LNCAP (cell line): Measurements from ENCODE around the gene ATG16L2.

Experiments used
- TF ChIP-seq, protein P1 (sequence below): fragments of 450-650 bp; IDR thresholded peaks from 2 replicates; pipeline ENCODE4 v1.5.1; 2017; ENCODE audit warnings: mild to moderate bottlenecking

The ATG16L2 gene

GRCh38 chr11:72781063-72781312, 33.2 kb upstream of the ATG16L2 start:
- TF ChIP-seq, protein P1, sequence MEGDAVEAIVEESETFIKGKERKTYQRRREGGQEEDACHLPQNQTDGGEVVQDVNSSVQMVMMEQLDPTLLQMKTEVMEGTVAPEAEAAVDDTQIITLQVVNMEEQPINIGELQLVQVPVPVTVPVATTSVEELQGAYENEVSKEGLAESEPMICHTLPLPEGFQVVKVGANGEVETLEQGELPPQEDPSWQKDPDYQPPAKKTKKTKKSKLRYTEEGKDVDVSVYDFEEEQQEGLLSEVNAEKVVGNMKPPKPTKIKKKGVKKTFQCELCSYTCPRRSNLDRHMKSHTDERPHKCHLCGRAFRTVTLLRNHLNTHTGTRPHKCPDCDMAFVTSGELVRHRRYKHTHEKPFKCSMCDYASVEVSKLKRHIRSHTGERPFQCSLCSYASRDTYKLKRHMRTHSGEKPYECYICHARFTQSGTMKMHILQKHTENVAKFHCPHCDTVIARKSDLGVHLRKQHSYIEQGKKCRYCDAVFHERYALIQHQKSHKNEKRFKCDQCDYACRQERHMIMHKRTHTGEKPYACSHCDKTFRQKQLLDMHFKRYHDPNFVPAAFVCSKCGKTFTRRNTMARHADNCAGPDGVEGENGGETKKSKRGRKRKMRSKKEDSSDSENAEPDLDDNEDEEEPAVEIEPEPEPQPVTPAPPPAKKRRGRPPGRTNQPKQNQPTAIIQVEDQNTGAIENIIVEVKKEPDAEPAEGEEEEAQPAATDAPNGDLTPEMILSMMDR = no peak

DNA sequence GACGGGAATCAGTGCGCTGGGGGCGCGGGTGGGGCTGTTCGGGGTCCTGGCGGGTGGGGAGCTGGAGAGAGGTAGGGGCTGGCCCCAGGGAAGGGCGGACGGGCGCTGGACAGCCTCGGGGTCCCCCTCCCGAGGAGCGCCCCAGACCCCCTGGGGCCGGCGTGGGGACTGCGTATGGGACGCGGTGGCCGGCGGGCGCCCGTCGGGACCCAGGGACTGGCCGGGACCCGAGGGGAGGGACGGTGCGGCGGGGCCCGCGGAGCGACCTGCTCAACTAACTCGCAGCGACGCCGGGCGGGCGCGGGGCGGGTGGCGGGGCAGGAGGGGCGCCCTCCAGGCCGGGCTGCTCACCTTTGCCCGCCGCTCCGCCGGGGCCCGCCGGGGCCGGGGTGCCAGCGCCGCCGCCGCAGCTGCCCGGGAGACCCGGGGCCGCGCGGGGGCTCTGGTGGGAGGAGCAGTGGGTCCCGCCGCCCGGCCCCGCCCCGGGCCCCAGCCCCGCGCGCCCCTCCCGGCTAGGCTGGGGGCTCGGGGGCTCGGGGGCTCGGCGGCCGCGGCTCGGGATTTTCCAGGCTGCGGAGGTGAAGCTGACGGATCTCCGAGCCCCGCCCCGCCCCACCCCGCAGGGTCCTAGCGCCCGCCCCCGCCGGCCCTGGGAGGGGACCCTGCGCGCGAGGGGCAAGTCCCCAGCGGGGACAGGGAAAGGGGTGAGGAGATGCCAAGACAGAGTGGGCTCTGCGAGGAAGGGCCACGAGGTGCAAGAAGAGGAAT, 32.7 kb upstream of the ATG16L2 start:
- TF ChIP-seq, protein P1 = no peak

GRCh38 chr11:72782081-72782920, 31.9 kb upstream of the ATG16L2 start:
- TF ChIP-seq, protein P1 = no peak

- TF ChIP-seq, protein P1 = no peak
These were observed 30.9 kb upstream of the ATG16L2 start for GRCh38 chr11:72783144-72783905.

DNA sequence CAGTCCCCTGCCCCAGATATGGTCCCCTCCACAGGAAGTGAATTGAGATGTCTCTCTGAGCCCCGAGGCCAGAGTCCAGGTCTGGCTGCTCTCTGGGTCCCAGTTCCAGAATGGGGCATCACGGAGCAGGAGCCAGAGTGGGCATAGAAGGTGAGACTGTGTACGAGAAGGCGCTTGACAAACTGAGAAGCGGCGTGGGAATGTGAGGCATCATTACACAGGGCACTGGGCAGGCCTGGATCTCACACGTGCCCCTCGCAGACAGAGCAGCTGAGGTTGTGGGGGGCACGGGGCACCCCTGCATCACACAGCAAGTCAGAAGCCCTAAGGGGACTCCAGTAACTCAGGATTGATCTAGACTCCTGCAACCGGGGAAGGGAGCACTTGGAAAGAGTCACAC, 29.5 kb upstream of the ATG16L2 start:
- TF ChIP-seq, protein P1 = no peak

DNA sequence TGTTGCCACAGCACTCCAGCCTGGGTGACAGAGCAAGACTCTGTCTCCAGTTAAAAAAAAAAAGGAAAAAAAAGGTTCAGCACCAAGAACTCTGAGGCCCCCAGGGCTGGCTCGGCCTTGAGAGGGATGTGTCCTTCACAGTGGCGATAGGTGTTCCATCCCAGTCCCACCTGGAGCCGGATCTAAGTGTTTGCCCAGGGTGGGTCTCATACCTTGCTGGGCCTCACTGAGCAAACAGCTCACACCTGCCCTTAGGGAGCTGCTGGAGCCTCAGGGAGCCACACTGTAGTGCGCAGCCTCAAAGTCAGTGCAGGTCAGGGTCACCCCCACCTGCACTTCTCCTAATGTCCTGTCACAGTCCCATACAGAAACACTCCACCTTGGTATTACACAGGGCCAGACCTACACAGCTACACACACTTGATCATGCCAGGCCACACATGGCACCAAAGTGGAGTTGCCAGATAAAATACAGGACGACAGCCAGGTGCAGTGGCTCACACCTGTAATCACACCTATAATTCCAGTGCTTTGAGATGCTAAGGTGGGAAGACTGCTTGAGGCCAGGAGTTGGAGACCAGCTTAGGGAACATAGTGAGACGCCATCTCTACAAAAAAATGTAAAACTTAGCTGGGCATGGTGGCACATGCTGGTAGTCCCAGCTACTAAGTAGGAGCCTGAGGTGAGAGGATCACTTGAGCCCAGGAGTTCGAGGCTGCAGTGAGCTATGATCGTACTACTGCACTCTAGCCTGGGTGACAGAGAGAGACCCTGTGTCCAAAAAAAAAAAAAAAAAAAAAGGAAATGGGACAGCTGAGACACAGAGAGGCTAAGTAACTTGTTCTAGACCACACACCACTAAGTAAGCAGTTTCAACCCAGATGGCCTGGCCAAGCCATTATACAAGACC, 27.7 kb upstream of the ATG16L2 start:
- TF ChIP-seq, protein P1 = no peak
